Small intestine (tissue), 7 donors: Measurements from ENCODE around the gene RHEX. TPM values are rescaled to one million over a fixed set of nuclear protein-coding genes. Genes with fewer than 3 reads are reported as not detected.
A peak's percentile ranks its signal among the peaks of the same experiment; 100 is the strongest.

ENCODE experiments used
- DNase-seq, 2 donors: peaks; one replicate each; pipeline versions ENCODE4 v3.0.0 to v3.0.0-alpha.2; 2013
- FAIRE-seq: peaks from 2 replicates; lab custom pipeline; 2012; peaks lifted over from hg19 to GRCh38; lab: Jason Lieb, UNC
- H3K27ac ChIP-seq, 3 donors: one replicate each; pipeline ENCODE4 v1.5.1; 2013; ENCODE audit warnings: low read length in 2 of 3, mild to moderate bottlenecking in 2 of 3, control low read depth in 1 of 3, inconsistent platforms in 1 of 3, low read depth in 1 of 3, moderate library complexity in 1 of 3
- H3K27me3 ChIP-seq, 3 donors: one replicate each; pipeline ENCODE4 v1.6.1; 2013; ENCODE audit warnings: low read length in 3 of 3, inconsistent platforms in 1 of 3; ENCODE audit not compliant: control insufficient read depth in 3 of 3, insufficient read depth in 3 of 3
- H3K36me3 ChIP-seq, 3 donors: one replicate each; pipeline ENCODE4 v1.6.1; 2013; ENCODE audit warnings: low read length in 3 of 3, inconsistent platforms in 1 of 3, low read depth in 1 of 3, mild to moderate bottlenecking in 1 of 3, moderate library complexity in 1 of 3; ENCODE audit not compliant: control insufficient read depth in 3 of 3, insufficient read depth in 2 of 3
- H3K4me1 ChIP-seq, 3 donors: one replicate each; pipeline ENCODE4 v1.6.1; 2013; ENCODE audit warnings: low read length in 2 of 3, inconsistent platforms in 1 of 3, low read depth in 1 of 3, mild to moderate bottlenecking in 1 of 3, moderate library complexity in 1 of 3; ENCODE audit not compliant: control insufficient read depth in 3 of 3, insufficient read depth in 2 of 3
- H3K4me3 ChIP-seq, 3 donors: one replicate each; pipeline ENCODE4 v1.5.1; 2013; ENCODE audit warnings: low read length in 3 of 3, control low read depth in 1 of 3, inconsistent platforms in 1 of 3, low read depth in 1 of 3, mild to moderate bottlenecking in 1 of 3, moderate library complexity in 1 of 3
- H3K9me3 ChIP-seq, 2 donors: one replicate each; pipeline ENCODE4 v1.6.1; 2013; ENCODE audit warnings: low read depth in 1 of 2, low read length in 1 of 2; ENCODE audit not compliant: control insufficient read depth in 2 of 2, insufficient read depth in 1 of 2
- WGBS, 3 donors: extraction: QIAGEN DNeasy Blood & Tissue Kit; methylation state at CpG; one replicate each; pipeline ENCODE4 v1.1.7; 2013; 5-methylcytosine and 5-hydroxymethylcytosine counted together
- polyA plus RNA-seq, 4 donors: library from polyadenylated mRNA; stranded (reverse) in 3 of 4; unstranded in 1 of 4; fragments of 200-250 nt in 3 of 4; fragments of 120-200 nt in 1 of 4; gene quantifications; one replicate each; pipeline versions ENCODE4 v1.2.1 to v1.2.3, GENCODE V29; 2013
- donor health status: healthy with polysubstance abuse.
- donor health status: control.
- donor health status: control.
- donor health status: Bipolar disorder and iron deficiency.
- donor health status: healthy.

Gene RHEX
- polyA plus RNA-seq, 4 donors = 0.25 to 4.6 (median 3.8) TPM; not detected in 1

DNA sequence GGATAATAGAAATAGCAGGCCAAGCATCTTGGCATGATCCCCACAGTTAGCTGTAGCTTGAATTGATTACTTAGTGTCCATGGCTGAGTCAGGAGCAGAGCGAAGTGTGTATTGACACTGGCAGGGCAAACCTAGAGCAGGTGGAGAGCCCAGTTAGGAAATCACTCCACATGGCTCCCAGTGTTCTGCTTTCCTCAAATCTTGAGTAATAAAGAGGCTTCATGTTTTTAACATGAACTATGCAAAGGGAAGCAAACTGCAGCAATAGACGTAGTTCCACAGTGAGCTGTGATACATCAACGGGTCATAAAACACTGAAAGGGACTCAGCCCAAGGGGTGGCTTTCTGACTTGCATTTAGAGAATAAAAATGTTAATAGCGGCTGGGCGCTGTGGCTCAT is 28.9 kb downstream of the RHEX start:
- Histone ChIP-seq H3K27ac (no peak overlapping the region), H3K4me3 (no peak overlapping the region), H3K9me3 (no peaks in the 10 kb centered on the region), H3K27me3 (peaks cover 0 to 3% (median 0%) of the 10 kb centered on the region in 3 donors), H3K36me3 (no peaks in the 10 kb centered on the region), H3K4me1 (no peaks in the 10 kb centered on the region)
- DNase-seq (no peak), FAIRE-seq (no peak)
- WGBS, 3 donors = 77 to 84% (median 80%) methylated on average over 5 of the region's 5 CpGs

- DNase-seq (no peak), FAIRE-seq (no peak)
- 67 to 73% (median 72%) methylated on average over 8 of the region's 8 CpGs for WGBS, 3 donors
- H3K27me3 ChIP-seq = peaks cover 0 to 3% (median 0%) of the 10 kb centered on the region in 3 donors
- H3K9me3 ChIP-seq = no peaks in the 10 kb centered on the region
- no peaks in the 10 kb centered on the region for H3K4me1 ChIP-seq
- H3K36me3 ChIP-seq = no peaks in the 10 kb centered on the region
- no peak overlapping the region for H3K4me3 ChIP-seq
- H3K27ac ChIP-seq = peak overlapping the region in 1 of 3 donors; percentile 9
Measured at GRCh38 chr1:206082831-206083695, 30.1 kb downstream of the RHEX start.

DNA sequence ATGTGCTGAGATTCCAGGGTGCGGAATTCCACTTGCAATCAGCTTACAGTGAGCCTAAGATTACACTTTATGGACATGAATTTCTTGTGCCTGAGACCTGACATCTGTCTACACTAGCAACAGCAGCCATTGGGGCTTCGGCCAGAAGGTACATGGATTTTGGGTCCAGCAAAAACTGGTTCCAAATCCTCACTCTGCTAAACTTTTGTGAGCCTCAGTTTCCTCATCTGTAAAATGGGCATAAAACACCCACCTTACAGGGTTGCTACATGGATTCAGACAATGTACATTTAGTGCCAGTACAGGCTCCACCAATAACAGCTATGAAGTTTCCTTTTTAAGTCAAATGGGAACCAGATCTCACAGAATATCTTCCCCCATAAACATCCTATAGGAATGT is 30.8 kb downstream of the RHEX start:
- Histone ChIP-seq H3K27ac (no peak overlapping the region), H3K27me3 (peaks cover 0 to 3% (median 0%) of the 10 kb centered on the region in 3 donors), H3K36me3 (no peaks in the 10 kb centered on the region), H3K4me3 (no peak overlapping the region), H3K4me1 (no peaks in the 10 kb centered on the region), H3K9me3 (no peaks in the 10 kb centered on the region)
- WGBS, 3 donors = 87 to 94% (median 90%) methylated on average over 2 of the region's 2 CpGs
- DNase-seq = no peak
- no peak for FAIRE-seq

- no peak for DNase-seq
- Histone ChIP-seq H3K4me1 (no peaks in the 10 kb centered on the region), H3K27me3 (peaks cover 0 to 3% (median 0%) of the 10 kb centered on the region in 3 donors), H3K9me3 (no peaks in the 10 kb centered on the region), H3K36me3 (no peaks in the 10 kb centered on the region), H3K27ac (no peak overlapping the region), H3K4me3 (no peak overlapping the region)
- WGBS, 3 donors = 89 to 98% (median 89%) methylated on average over 3 of the region's 3 CpGs
- no peak for FAIRE-seq
Measured at GRCh38 chr1:206087091-206087490, 34.1 kb downstream of the RHEX start.

DNA sequence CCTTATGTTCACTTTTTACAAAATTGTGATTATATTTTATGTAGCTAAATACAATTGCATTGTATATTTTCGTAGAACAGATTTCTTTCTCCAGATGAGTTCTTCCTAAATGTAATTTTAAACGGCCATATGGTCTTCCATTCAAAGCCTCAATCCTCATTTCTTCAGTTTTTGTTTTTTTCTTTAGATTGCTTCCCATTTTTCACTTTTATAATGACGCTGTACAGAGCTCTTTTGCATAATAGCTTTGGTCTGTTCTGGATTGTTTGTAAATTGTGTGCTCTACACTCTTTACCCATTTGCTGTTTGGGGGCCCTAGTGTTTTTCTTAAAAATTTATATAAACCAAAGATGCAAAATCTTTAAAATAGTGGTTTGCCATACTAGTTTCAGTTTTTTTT is 36.4 kb downstream of the RHEX start:
- Histone ChIP-seq H3K4me3 (no peak overlapping the region), H3K27me3 (peaks cover 0 to 3% (median 0%) of the 10 kb centered on the region in 3 donors), H3K4me1 (no peaks in the 10 kb centered on the region), H3K9me3 (no peaks in the 10 kb centered on the region), H3K36me3 (no peaks in the 10 kb centered on the region), H3K27ac (no peak overlapping the region)
- DNase-seq (no peak), FAIRE-seq (no peak)
- WGBS, 3 donors = 66 to 82% (median 79%) methylated on average over 3 of the region's 3 CpGs

GRCh38 chr1:206094024-206094423 is 41.1 kb downstream of the RHEX start:
- H3K36me3 ChIP-seq = no peaks in the 10 kb centered on the region
- FAIRE-seq = no peak
- no peak overlapping the region for H3K27ac ChIP-seq
- 36 to 43% (median 38%) methylated on average over 7 of the region's 7 CpGs for WGBS, 3 donors
- H3K9me3 ChIP-seq = no peaks in the 10 kb centered on the region
- no peaks in the 10 kb centered on the region for H3K4me1 ChIP-seq
- no peak overlapping the region for H3K4me3 ChIP-seq
- DNase-seq = no peak
- no peaks in the 10 kb centered on the region for H3K27me3 ChIP-seq

- no peak for DNase-seq
- no peak overlapping the region for H3K4me3 ChIP-seq
- no peaks in the 10 kb centered on the region for H3K9me3 ChIP-seq
- no peaks in the 10 kb centered on the region for H3K36me3 ChIP-seq
- no peak overlapping the region for H3K27ac ChIP-seq
- FAIRE-seq = no peak
- WGBS, 3 donors = 48 to 70% (median 51%) methylated on average over 3 of the region's 3 CpGs
- H3K4me1 ChIP-seq = no peaks in the 10 kb centered on the region
- no peaks in the 10 kb centered on the region for H3K27me3 ChIP-seq
Measured at GRCh38 chr1:206097381-206097780, 44.4 kb downstream of the RHEX start.

DNA sequence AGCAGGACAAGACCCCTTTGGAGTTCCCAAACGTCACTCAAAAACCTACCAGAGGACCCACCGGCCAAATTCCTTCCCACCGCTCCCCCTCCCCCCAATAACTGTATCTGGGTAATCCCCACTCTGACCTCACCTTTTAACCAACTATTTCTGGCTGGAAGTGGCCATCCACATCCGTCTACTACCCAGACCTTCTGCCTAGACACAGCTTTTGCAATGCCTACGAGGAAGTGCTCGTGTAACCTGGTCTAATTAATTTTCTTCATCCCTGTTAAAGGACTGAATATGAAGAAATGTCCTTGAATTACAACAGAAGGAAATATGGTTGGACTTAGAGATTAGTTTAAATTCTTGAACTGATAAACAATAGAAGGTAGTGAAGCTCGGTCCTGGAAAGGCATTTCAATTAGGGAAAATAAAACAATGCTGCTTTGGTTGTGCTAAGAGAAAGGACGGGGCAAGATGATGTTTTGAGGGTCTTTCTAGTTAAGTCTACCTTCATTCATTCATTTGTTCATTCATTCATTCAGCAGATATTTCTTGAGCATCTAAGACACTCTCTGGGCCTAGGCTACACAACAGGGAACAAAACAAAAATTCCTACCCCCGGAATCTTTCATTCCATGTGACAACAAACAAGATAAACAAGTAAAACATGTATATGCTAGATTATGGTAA is 45.4 kb downstream of the RHEX start:
- no peak overlapping the region for H3K4me3 ChIP-seq
- H3K4me1 ChIP-seq = no peaks in the 10 kb centered on the region
- no peaks in the 10 kb centered on the region for H3K9me3 ChIP-seq
- 82 to 88% (median 82%) methylated on average over 9 of the region's 9 CpGs for WGBS, 3 donors
- H3K36me3 ChIP-seq = no peaks in the 10 kb centered on the region
- no peaks in the 10 kb centered on the region for H3K27me3 ChIP-seq
- no peak for DNase-seq
- H3K27ac ChIP-seq = no peak overlapping the region
- FAIRE-seq = no peak
